HG03025 (cell line): ENCODE measurements around the gene TSPAN9.

ENCODE experiments used
- ATAC-seq: cut with Tn5 transposase; IDR thresholded peaks from one replicate; pipeline ENCODE4 v1.9.1; 2021; ENCODE audit warnings: mild to moderate bottlenecking, moderate library complexity; ENCODE audit not compliant: unreplicated experiment, low FRiP score

The TSPAN9 gene

GRCh38 chr12:3218228-3219171 lies 141.3 kb downstream of the TSPAN9 start:
- no peak for ATAC-seq

GRCh38 chr12:3219233-3219632 lies 142.1 kb downstream of the TSPAN9 start:
- ATAC-seq: no peak

GRCh38 chr12:3220382-3221321 lies 143.5 kb downstream of the TSPAN9 start:
- ATAC-seq: no peak

GRCh38 chr12:3222306-3222705 lies 145.1 kb downstream of the TSPAN9 start:
- ATAC-seq: no peak

GRCh38 chr12:3222979-3223378 lies 145.8 kb downstream of the TSPAN9 start:
- ATAC-seq: no peak

GRCh38 chr12:3223601-3224529 lies 146.7 kb downstream of the TSPAN9 start:
- ATAC-seq: no peak

GRCh38 chr12:3224530-3224903 lies 147.3 kb downstream of the TSPAN9 start:
- no peak for ATAC-seq

GRCh38 chr12:3225154-3225795 lies 148.1 kb downstream of the TSPAN9 start:
- no peak for ATAC-seq

GRCh38 chr12:3225796-3226180 lies 148.6 kb downstream of the TSPAN9 start:
- ATAC-seq: no peak

- ATAC-seq: no peak
Measured at GRCh38 chr12:3226264-3226663, 149.1 kb downstream of the TSPAN9 start.

GRCh38 chr12:3227076-3227975 lies 150.1 kb downstream of the TSPAN9 start:
- ATAC-seq: no peak

- no peak for ATAC-seq
Measured at GRCh38 chr12:3228552-3228951, 151.4 kb downstream of the TSPAN9 start.

GRCh38 chr12:3229577-3229976 lies 152.4 kb downstream of the TSPAN9 start:
- ATAC-seq: no peak

- no peak for ATAC-seq
Measured at GRCh38 chr12:3230758-3231375, 153.7 kb downstream of the TSPAN9 start.

- no peak for ATAC-seq
Measured at GRCh38 chr12:3231399-3231876, 154.3 kb downstream of the TSPAN9 start.

- ATAC-seq: no peak
Measured at GRCh38 chr12:3233797-3234196, 156.6 kb downstream of the TSPAN9 start.

- ATAC-seq: no peak
Measured at GRCh38 chr12:3236345-3237187, 159.4 kb downstream of the TSPAN9 start.
